HAP-1 (cell line): ENCODE results near the gene F10.

Experiments used
- DNase-seq, 2 experiments: peaks; one replicate each; pipeline ENCODE4 v3.0.0-alpha.2; 2016 to 2020; ENCODE audit warnings: low spot score in 2 of 2
- H3K27me3 ChIP-seq: fragments of 250-450 bp; sonication (Bioruptor Pico); 2 replicates; pipeline ENCODE4 v1.5.1; 2020; ENCODE audit warnings: low read depth, mild to moderate bottlenecking, moderate library complexity
- H3K36me3 ChIP-seq: fragments of 250-450 bp; sonication (Bioruptor Pico); replicated peaks from 2 replicates; pipeline ENCODE4 v1.5.1; 2020; ENCODE audit warnings: mild to moderate bottlenecking
- H3K4me1 ChIP-seq: fragments of 250-450 bp; sonication (Bioruptor Pico); 2 replicates; pipeline ENCODE4 v1.5.1; 2020; ENCODE audit warnings: mild to moderate bottlenecking
- H3K4me3 ChIP-seq: fragments of 250-450 bp; sonication (Bioruptor Pico); 2 replicates; pipeline ENCODE4 v1.5.1; 2020; ENCODE audit warnings: mild to moderate bottlenecking, moderate library complexity
- H3K9me3 ChIP-seq: fragments of 250-450 bp; sonication (Bioruptor Pico); 2 replicates; pipeline ENCODE4 v1.5.1; 2020; ENCODE audit warnings: mild to moderate bottlenecking, moderate library complexity
- in situ Hi-C: fragments of 300-500 bp; cut with MboI; formaldehyde crosslinking; loops from 3 replicates; pipeline ENCODE4 v1.14.3; 2020; ENCODE audit warnings: low sequenced_read_pairs, inconsistent platforms, mixed read lengths

Gene F10

GRCh38 chr13:113112893-113113845, 9.4 kb upstream of the F10 start:
- no peaks in the 10 kb centered on the region for H3K9me3 ChIP-seq
- in situ Hi-C loops, result no loop called here

GRCh38 chr13:113113846-113114271, 8.7 kb upstream of the F10 start:
- Histone ChIP-seq H3K36me3 (no peaks in the 10 kb centered on the region), H3K27me3 (no peaks in the 10 kb centered on the region), H3K4me1 (no peaks in the 10 kb centered on the region), H3K4me3 (no peak overlapping the region), H3K9me3 (no peaks in the 10 kb centered on the region)
- DNase-seq, result no peak
- in situ Hi-C loops, result no loop called here

More at GRCh38 chr13:113112893-113113845, 9.4 kb upstream of the F10 start:
- no peak overlapping the region for H3K4me3 ChIP-seq
- no peak for DNase-seq
- H3K4me1 ChIP-seq, result no peaks in the 10 kb centered on the region
- no peaks in the 10 kb centered on the region for H3K27me3 ChIP-seq
- H3K36me3 ChIP-seq, result no peaks in the 10 kb centered on the region

GRCh38 chr13:113114511-113115362, 7.9 kb upstream of the F10 start:
- Histone ChIP-seq H3K4me1 (no peaks in the 10 kb centered on the region), H3K4me3 (no peak overlapping the region), H3K27me3 (no peaks in the 10 kb centered on the region), H3K36me3 (no peaks in the 10 kb centered on the region), H3K9me3 (no peaks in the 10 kb centered on the region)
- DNase-seq, result no peak
- in situ Hi-C loops, result no loop called here

- Histone ChIP-seq H3K4me3 (no peak overlapping the region), H3K36me3 (no peaks in the 10 kb centered on the region), H3K27me3 (no peaks in the 10 kb centered on the region), H3K9me3 (no peaks in the 10 kb centered on the region), H3K4me1 (no peaks in the 10 kb centered on the region)
- no peak for DNase-seq
- in situ Hi-C loops, result no loop called here
These were observed 7.0 kb upstream of the F10 start for GRCh38 chr13:113115363-113116205.

- DNase-seq, result no peak
- Histone ChIP-seq H3K4me3 (no peak overlapping the region), H3K9me3 (no peaks in the 10 kb centered on the region), H3K27me3 (no peaks in the 10 kb centered on the region), H3K36me3 (no peaks in the 10 kb centered on the region), H3K4me1 (no peaks in the 10 kb centered on the region)
- in situ Hi-C loops, result no loop called here
These were observed 6.3 kb upstream of the F10 start for GRCh38 chr13:113116206-113116800.

GRCh38 chr13:113116871-113117271, 5.7 kb upstream of the F10 start:
- Histone ChIP-seq H3K4me3 (no peak overlapping the region), H3K27me3 (no peaks in the 10 kb centered on the region), H3K36me3 (no peaks in the 10 kb centered on the region), H3K9me3 (no peaks in the 10 kb centered on the region), H3K4me1 (no peaks in the 10 kb centered on the region)
- in situ Hi-C loops, result no loop called here
- no peak for DNase-seq

GRCh38 chr13:113117335-113117872, 5.2 kb upstream of the F10 start:
- Histone ChIP-seq H3K27me3 (no peaks in the 10 kb centered on the region), H3K4me3 (no peak overlapping the region), H3K9me3 (no peaks in the 10 kb centered on the region), H3K4me1 (no peaks in the 10 kb centered on the region), H3K36me3 (no peaks in the 10 kb centered on the region)
- no peak for DNase-seq
- in situ Hi-C loops, result no loop called here

- in situ Hi-C loops, result no loop called here
- H3K27me3 ChIP-seq, result no peaks in the 10 kb centered on the region
- no peak overlapping the region for H3K4me3 ChIP-seq
- no peaks in the 10 kb centered on the region for H3K9me3 ChIP-seq
- H3K36me3 ChIP-seq, result no peaks in the 10 kb centered on the region
- no peak for DNase-seq
- H3K4me1 ChIP-seq, result no peaks in the 10 kb centered on the region
These were observed 4.7 kb upstream of the F10 start for GRCh38 chr13:113117911-113118260.

- in situ Hi-C loops, result no loop called here
- no peaks in the 10 kb centered on the region for H3K36me3 ChIP-seq
- H3K4me1 ChIP-seq, result no peaks in the 10 kb centered on the region
- no peak for DNase-seq
- H3K9me3 ChIP-seq, result no peaks in the 10 kb centered on the region
- no peak overlapping the region for H3K4me3 ChIP-seq
- no peaks in the 10 kb centered on the region for H3K27me3 ChIP-seq
These were observed 4.2 kb upstream of the F10 start for GRCh38 chr13:113118261-113119021.

GRCh38 chr13:113119166-113119821, 3.3 kb upstream of the F10 start:
- Histone ChIP-seq H3K9me3 (no peaks in the 10 kb centered on the region), H3K4me3 (no peak overlapping the region), H3K36me3 (no peaks in the 10 kb centered on the region), H3K27me3 (no peaks in the 10 kb centered on the region), H3K4me1 (no peaks in the 10 kb centered on the region)
- no peak for DNase-seq
- in situ Hi-C loops, result no loop called here

GRCh38 chr13:113119822-113120189, 2.8 kb upstream of the F10 start:
- Histone ChIP-seq H3K9me3 (no peaks in the 10 kb centered on the region), H3K36me3 (no peaks in the 10 kb centered on the region), H3K4me1 (no peaks in the 10 kb centered on the region), H3K27me3 (no peaks in the 10 kb centered on the region), H3K4me3 (no peak overlapping the region)
- in situ Hi-C loops, result no loop called here
- no peak for DNase-seq
